PC-3 (cell line): ENCODE results near the gene PRRT2. TPM values are rescaled to one million over a fixed set of nuclear protein-coding genes. Genes with fewer than 3 reads are reported as not detected.
"Not testable (repeated sequence)": the region's sequence is repeated elsewhere in the genome, so short reads cannot be mapped to it uniquely, and the experiment has no call there.

ENCODE experiments used
- ATAC-seq: fragments of 200-7000 bp; cut with Tn5 transposase; 2 replicates; pipeline ENCODE4 v1.9.1; 2020; ENCODE audit warnings: mild to moderate bottlenecking, moderate library complexity
- BruUV-seq: library from RNA; stranded (reverse); fragments of 400-500 nt; replicated peaks from 2 replicates; lab custom pipeline; 2021; lab: Mats Ljungman, UMichigan
- CTCF ChIA-PET: fragments of 300-600 bp; sonication (Branson Sonifier 250); formaldehyde crosslinking; loops from one replicate; lab custom pipeline; 2022; ENCODE audit warnings: antibody characterized with exemption; lab: Charles Lee
- POLR2A ChIA-PET: fragments of 300-600 bp; sonication (Branson Sonifier 250); formaldehyde crosslinking; loops from one replicate; lab custom pipeline; 2022; ENCODE audit warnings: antibody characterized with exemption; ENCODE audit not compliant: unreplicated experiment; lab: Charles Lee
- DNase-seq: peaks from one replicate; pipeline ENCODE4 v3.0.0-alpha.2; 2015
- H2AFZ ChIP-seq: fragments of 300-600 bp; sonication (generic); 2 replicates; pipeline ENCODE4 v1.6.0; 2016; ENCODE audit warnings: antibody characterized with exemption, low read length
- H3F3A ChIP-seq: fragments of 300-600 bp; sonication (generic); one replicate; pipeline ENCODE4 v1.6.0; 2017; ENCODE audit warnings: antibody characterized with exemption, low read length, control low read depth, mild to moderate bottlenecking; ENCODE audit not compliant: unreplicated experiment
- H3K27ac ChIP-seq: fragments of 300-600 bp; sonication (generic); 2 replicates; pipeline ENCODE4 v1.5.1; 2016; ENCODE audit warnings: mild to moderate bottlenecking, low read length
- H3K27me3 ChIP-seq: fragments of 300-600 bp; sonication (generic); 2 replicates; pipeline ENCODE4 v1.6.1; 2016; ENCODE audit warnings: low read length, mixed read lengths
- H3K36me3 ChIP-seq: fragments of 300-600 bp; sonication (generic); 2 replicates; pipeline ENCODE4 v1.6.1; 2016; ENCODE audit warnings: low read depth, mixed run types, low read length, mixed read lengths
- H3K4me1 ChIP-seq: fragments of 300-600 bp; sonication (generic); 2 replicates; pipeline ENCODE4 v1.5.1; 2016; ENCODE audit warnings: low read length; ENCODE audit not compliant: insufficient read depth
- H3K4me2 ChIP-seq: fragments of 300-600 bp; sonication (generic); 2 replicates; pipeline ENCODE4 v1.6.0; 2016; ENCODE audit warnings: low read length
- H3K4me3 ChIP-seq: fragments of 300-600 bp; sonication (generic); 2 replicates; pipeline ENCODE4 v1.5.1; 2016; ENCODE audit warnings: mild to moderate bottlenecking, low read length, mixed read lengths
- H3K79me2 ChIP-seq: fragments of 300-600 bp; sonication (generic); 2 replicates; pipeline ENCODE4 v1.6.1; 2017; ENCODE audit warnings: low read length, mixed read lengths
- H3K9ac ChIP-seq: fragments of 300-600 bp; sonication (generic); 2 replicates; pipeline ENCODE4 v1.6.0; 2016; ENCODE audit warnings: mild to moderate bottlenecking, low read length
- H3K9me2 ChIP-seq: fragments of 300-600 bp; sonication (generic); replicated peaks from 2 replicates; pipeline ENCODE4 v1.6.1; 2016; ENCODE audit warnings: mixed run types, low read length, mixed read lengths
- H3K9me3 ChIP-seq: fragments of 300-600 bp; sonication (generic); 2 replicates; pipeline ENCODE4 v1.6.1; 2016; ENCODE audit warnings: low read length, mixed read lengths
- H4K20me1 ChIP-seq: fragments of 300-600 bp; sonication (generic); 2 replicates; pipeline ENCODE4 v1.6.1; 2016; ENCODE audit warnings: low read length, mixed read lengths
- CTCF ChIP-seq: fragments of 300-600 bp; sonication (generic); conservative IDR thresholded peaks from 2 replicates; pipeline ENCODE4 v1.5.1; 2017; ENCODE audit warnings: antibody characterized with exemption, low read depth, mild to moderate bottlenecking, low read length
- EZH2 ChIP-seq: fragments of 300-600 bp; sonication (generic); IDR thresholded peaks from one replicate; pipeline ENCODE4 v1.6.1; 2017; ENCODE audit warnings: antibody characterized with exemption, mild to moderate bottlenecking, low read length; ENCODE audit not compliant: unreplicated experiment
- EZH2phosphoT487 ChIP-seq: fragments of 300-600 bp; sonication (generic); IDR thresholded peaks from 2 replicates; pipeline ENCODE4 v1.6.1; 2018; ENCODE audit warnings: mild to moderate bottlenecking, antibody characterized with exemption, low read length, borderline replicate concordance
- intact Hi-C: fragments of 100-400 bp; cut with micrococcal nuclease; formaldehyde crosslinking; loops from 2 replicates; pipeline ENCODE4 v1.9.0; 2023
- total RNA-seq: library from RNA; depleted of rRNA; stranded (reverse); fragments of >200 nt; gene quantifications from 2 replicates; pipeline ENCODE4 v1.2.3, GENCODE V29; 2014

The PRRT2 gene
- total RNA-seq, 1 experiment from 2014 or later: 0.40 TPM

- Histone ChIP-seq H3K79me2 (peaks cover 6% of the 10 kb centered on the region), H3K4me2 (no peak overlapping the region), H3K4me1 (peaks cover 42% of the 10 kb centered on the region), H3K27me3 (no peaks in the 10 kb centered on the region), H3K36me3 (no peaks in the 10 kb centered on the region), H3F3A (no peaks in the 10 kb centered on the region), H4K20me1 (no peaks in the 10 kb centered on the region), H3K9me2 (no peaks in the 10 kb centered on the region), H3K9me3 (no peaks in the 10 kb centered on the region), H3K4me3 (no peak overlapping the region), H2AFZ (no peak overlapping the region), H3K9ac (no peak overlapping the region), H3K27ac (peak overlapping the region; percentile 94)
- intact Hi-C loops: no loop called here
- ATAC-seq (no peak), DNase-seq (no peak)
- CTCF ChIA-PET: no interaction called here
- no TSS peak for BruUV-seq
- TF ChIP-seq EZH2phosphoT487 (no peak), CTCF (no peak), EZH2 (no peak)
- POLR2A ChIA-PET: interaction anchor here (0.7 kb wide), 1 partner anchor 22 kb away, joined by 14 read pairs; no protein-coding TSS in a partner anchor
These were observed 14.3 kb downstream of the PRRT2 start for GRCh38 chr16:29826342-29826695.

DNA sequence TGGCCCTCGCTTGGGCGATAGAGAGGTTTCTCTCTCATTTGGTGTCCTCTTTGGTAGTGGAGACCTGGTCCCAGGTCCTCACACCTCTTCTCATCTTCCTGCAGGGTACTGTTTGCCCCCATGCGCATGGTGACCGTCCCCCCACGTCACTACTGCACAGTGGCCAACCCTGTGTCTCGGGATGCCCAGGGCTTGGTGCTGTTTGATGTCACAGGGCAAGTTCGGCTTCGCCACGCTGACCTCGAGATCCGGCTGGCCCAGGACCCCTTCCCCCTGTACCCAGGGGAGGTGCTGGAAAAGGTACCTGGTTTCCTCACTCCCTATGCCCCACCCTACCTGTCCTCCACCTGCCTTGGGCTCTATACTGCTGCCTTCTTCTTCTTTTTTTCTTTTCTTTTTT lies 18.8 kb downstream of the PRRT2 start:
- Histone ChIP-seq H3K27ac (no peak overlapping the region), H3K4me3 (no peak overlapping the region), H3K9me3 (no peaks in the 10 kb centered on the region), H3K79me2 (no peaks in the 10 kb centered on the region), H2AFZ (no peak overlapping the region), H4K20me1 (no peaks in the 10 kb centered on the region), H3K4me2 (no peak overlapping the region), H3F3A (no peaks in the 10 kb centered on the region), H3K9ac (no peak overlapping the region), H3K27me3 (no peaks in the 10 kb centered on the region), H3K9me2 (no peaks in the 10 kb centered on the region), H3K36me3 (no peaks in the 10 kb centered on the region), H3K4me1 (peaks cover 10% of the 10 kb centered on the region)
- ChIA-PET CTCF (no interaction called here), POLR2A (no interaction called here)
- intact Hi-C loops: no loop called here
- DNase-seq (no peak), ATAC-seq (no peak)
- no TSS peak for BruUV-seq
- TF ChIP-seq EZH2: no peak
- TF ChIP-seq CTCF: no peak
- no peak for TF ChIP-seq EZH2phosphoT487

GRCh38 chr16:29831490-29831889 lies 19.5 kb downstream of the PRRT2 start:
- ChIA-PET POLR2A (no interaction called here), CTCF (no interaction called here)
- no peak overlapping the region for H3K4me3 ChIP-seq
- no peaks in the 10 kb centered on the region for H3K36me3 ChIP-seq
- intact Hi-C loops: no loop called here
- no peaks in the 10 kb centered on the region for H3K27me3 ChIP-seq
- H3K27ac ChIP-seq: no peak overlapping the region
- H3K4me2 ChIP-seq: no peak overlapping the region
- TF ChIP-seq EZH2: no peak
- no peak for TF ChIP-seq EZH2phosphoT487
- no peak for TF ChIP-seq CTCF
- no peaks in the 10 kb centered on the region for H3K9me2 ChIP-seq
- H3F3A ChIP-seq: no peaks in the 10 kb centered on the region
- no TSS peak for BruUV-seq
- ATAC-seq: no peak
- H3K79me2 ChIP-seq: no peaks in the 10 kb centered on the region
- no peak overlapping the region for H3K9ac ChIP-seq
- no peak overlapping the region for H2AFZ ChIP-seq
- H3K4me1 ChIP-seq: peaks cover 4% of the 10 kb centered on the region; the same call in 1 of the 2 replicates
- H3K9me3 ChIP-seq: no peaks in the 10 kb centered on the region
- H4K20me1 ChIP-seq: no peaks in the 10 kb centered on the region
- DNase-seq: no peak

GRCh38 chr16:29833219-29833618 lies 21.2 kb downstream of the PRRT2 start:
- H4K20me1 ChIP-seq, H3K4me1 ChIP-seq, CTCF ChIA-PET, BruUV-seq, H3K27me3 ChIP-seq, H3K9me2 ChIP-seq, H3K36me3 ChIP-seq, H3K9ac ChIP-seq, H3K79me2 ChIP-seq, H3K9me3 ChIP-seq, POLR2A ChIA-PET, H3K27ac ChIP-seq, H3F3A ChIP-seq, DNase-seq, H3K4me2 ChIP-seq, intact Hi-C loops, ATAC-seq, H2AFZ ChIP-seq, H3K4me3 ChIP-seq: not testable (repeated sequence)
